Renal cortical epithelial cell (primary cell): Measurements from ENCODE around the gene RAB1B. TPM values are rescaled to one million over a fixed set of nuclear protein-coding genes. Genes with fewer than 3 reads are reported as not detected.

ENCODE experiments used
- DNase-seq: peaks from one replicate; pipeline ENCODE4 v3.0.0-alpha.2; 2011; ENCODE audit warnings: low read depth
- total RNA-seq: library from RNA; depleted of rRNA; stranded (reverse); fragments of >200 nt; gene quantifications from 2 replicates; pipeline ENCODE4 v1.2.3, GENCODE V29; 2014

RAB1B gene
- 87.3 and 140 TPM in 2 replicates for total RNA-seq

DNA sequence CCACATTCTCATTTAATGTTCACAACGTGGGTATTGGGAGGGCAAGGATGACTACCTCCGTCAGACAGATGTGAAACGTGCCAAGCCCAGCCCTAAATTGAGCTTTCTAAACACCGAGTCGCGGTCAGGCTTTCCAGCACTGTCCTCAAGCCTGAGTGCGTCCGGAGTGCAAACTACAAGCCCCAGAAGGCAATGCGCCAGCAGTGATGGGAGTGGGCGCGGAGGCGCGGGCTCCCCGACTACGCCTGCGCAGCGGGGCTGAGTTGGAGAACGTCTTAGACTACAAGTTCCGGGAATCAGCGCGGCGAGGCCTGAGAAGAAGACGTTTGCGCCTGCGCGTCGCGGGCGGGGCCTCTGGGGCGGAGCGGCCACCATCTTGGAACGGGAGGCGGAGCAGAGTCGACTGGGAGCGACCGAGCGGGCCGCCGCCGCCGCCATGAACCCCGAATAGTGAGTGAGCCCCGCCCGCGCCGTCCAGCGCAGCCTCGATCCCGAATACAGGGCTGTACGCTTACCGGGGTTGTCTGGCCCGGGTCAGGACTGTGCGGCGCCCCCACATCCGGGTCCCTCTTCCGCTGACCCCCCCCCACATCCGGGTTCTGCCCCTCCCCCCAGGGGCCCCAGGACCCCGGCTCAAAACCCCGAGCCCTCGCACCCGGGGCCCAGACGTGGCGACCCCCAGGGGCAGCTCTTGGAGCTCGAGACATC lies at the start of gene RAB1B:
Gene RAB1B (plus strand): TSS at position 396 of the 708 bp plus-strand sequence. CDS start 41 bp downstream, at position 437.
- peak; percentile 97 for DNase-seq

DNA sequence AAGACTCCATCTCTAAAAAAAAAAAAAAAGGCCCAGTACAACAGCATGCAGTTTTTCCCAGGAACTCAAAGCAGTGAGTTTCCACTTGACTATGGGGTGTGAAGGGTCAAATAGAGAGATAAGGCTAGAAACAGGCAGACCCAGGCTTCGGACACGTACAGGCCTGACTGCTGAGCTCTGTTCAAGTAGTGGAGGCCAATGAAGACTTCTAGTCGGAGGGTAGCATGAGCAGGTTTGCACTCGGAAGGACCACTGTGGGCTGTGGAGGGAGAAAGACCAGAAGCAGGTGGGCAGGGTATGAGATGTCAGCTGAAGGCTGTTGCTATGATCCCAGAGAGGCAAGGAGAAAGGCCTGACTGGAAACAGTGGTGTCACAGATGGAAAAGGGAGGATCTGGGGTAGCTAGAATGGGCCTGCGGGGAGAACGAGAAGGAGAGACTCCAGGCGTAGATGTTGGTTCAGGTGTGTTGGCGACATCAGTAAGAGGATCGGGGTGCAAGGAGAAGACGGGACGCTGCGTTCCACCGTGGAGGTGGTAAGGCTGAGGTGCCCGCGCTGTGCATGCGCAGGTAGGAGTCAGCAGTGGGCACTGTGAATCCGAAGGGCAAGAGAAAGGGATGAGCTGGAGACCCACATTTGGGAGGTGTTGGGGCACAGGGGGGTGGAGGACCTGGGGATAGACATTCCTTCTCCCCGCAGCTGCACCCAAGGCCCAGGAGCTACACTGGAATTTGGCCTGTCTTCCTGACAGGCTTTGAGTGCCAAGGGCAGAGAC lies 49.4 kb upstream of the RAB1B start:
- no peak for DNase-seq

DNA sequence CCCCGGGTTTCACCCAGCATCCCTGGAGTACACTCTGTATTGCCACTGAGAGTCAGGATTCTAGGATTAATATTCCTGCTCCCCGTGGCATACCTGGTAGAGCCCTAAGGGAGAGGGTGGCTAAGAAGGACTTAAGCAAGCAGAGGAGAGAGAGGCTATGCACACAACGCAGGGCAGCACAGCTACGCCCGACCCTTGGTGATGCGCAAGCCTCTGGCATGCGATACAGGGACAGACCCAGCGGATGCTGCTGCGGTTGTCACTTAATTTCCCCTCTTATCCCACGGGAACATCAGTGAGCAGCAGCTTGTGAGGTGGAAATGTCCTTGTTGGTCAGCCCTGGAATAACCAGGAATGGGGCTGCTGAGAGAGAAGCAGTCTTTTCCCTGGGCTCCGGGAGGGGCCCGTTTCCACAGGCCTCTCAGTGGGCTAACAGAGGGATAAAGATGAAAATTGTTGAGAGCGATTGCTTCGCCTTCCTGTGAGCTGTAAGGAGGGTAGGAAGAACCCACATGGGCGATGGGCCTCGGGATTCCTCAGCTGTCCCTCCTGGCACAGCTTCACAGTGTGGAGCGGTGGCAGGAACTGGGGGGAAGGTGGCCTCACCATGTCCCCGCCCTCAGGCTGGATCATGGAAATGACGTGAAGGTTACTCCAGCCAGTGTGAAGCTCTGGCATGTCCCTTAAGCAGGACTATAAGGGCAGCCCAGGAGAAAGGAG lies 48.4 kb upstream of the RAB1B start:
- DNase-seq: no peak

- DNase-seq: no peak
Observed at GRCh38 chr11:66220566-66220935, 47.9 kb upstream of the RAB1B start.

DNA sequence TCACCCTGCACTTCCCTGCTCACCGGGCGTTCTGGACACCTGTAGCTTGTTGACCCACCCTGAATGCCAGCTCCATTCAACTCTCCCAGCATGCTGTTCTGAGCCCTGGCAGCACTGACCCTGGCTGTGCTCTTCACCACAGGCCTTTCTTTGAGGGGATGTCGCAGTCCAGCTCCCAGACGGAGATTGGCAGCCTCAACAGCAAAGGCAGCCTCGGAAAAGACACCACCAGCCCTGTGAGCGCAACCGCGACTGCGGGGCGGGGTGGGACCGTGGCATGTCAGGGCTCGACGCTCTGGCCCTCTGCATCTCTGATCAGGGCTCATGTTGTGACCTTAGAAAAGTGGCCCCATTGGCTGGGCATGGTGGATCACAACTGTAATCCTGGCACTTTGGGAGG lies 47.4 kb upstream of the RAB1B start:
- no peak for DNase-seq

GRCh38 chr11:66221726-66222236 lies 46.7 kb upstream of the RAB1B start:
- DNase-seq: peak; percentile 7

GRCh38 chr11:66222358-66223149 lies 45.9 kb upstream of the RAB1B start:
- peak; percentile 89 for DNase-seq

GRCh38 chr11:66224226-66224855 lies 44.1 kb upstream of the RAB1B start:
- DNase-seq: no peak

- no peak for DNase-seq
Observed at GRCh38 chr11:66225066-66225465, 43.4 kb upstream of the RAB1B start.

GRCh38 chr11:66226101-66226500 lies 42.3 kb upstream of the RAB1B start:
- DNase-seq: no peak

DNA sequence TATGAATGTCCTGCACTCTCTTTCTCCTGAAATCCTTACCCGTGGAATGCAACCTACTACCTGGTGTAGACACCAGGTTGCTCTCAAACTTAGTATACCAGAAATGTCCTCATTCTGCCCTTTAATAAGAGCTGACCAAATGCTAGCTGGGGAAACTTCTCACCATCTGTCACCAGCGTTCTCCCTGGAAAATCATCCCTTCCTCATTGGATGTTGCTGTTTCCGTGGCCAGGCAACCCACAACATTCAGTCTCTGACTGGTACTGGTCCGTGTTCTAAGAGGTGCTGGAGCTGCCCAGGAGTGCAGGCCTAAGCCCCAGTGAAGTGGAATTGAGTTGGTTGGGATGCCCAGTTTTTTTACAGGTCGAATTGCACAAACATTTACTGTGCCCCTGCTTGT lies 40.7 kb upstream of the RAB1B start:
- DNase-seq: no peak

DNA sequence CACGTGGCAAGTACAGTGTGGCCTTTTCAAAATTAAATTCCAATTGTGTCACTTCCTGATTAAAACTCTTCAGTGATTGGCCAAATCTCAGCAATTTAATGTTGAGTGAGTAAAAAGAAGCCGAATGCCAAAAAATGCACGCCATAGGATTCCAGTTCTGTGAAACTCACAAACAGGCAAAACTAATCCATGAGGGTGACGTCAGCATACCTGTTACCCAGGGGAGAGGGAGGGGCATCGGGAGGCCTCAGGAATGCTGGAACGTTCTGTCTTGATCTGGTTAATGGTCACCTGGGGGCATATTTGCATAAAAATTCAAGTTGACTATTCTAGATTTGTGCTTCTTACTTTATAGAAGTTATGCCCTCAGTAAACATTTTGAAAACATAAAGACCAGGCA lies 39.9 kb upstream of the RAB1B start:
- peak; percentile 53 for DNase-seq

DNA sequence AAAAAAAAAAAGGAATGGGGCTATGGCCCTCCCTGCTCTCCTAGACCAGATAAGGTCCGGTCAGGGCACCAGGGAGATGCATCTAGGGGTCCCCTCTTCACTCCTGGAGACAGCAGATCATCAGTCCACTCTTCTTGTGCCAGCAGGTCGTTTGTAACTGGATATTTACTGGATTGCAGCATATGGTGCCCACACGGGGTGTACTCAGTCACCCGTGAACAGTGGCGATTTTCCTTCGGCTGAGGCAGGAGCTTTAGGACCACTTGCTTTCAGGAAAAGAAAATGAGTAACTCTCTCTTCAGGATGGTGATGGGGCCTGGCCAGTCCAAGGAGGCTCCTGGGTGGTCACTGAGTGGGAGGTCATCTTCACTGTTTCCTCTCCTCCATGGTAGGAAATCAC lies 38.3 kb upstream of the RAB1B start:
- DNase-seq: no peak

- DNase-seq: no peak
Observed at GRCh38 chr11:66230978-66231377, 37.5 kb upstream of the RAB1B start.

DNA sequence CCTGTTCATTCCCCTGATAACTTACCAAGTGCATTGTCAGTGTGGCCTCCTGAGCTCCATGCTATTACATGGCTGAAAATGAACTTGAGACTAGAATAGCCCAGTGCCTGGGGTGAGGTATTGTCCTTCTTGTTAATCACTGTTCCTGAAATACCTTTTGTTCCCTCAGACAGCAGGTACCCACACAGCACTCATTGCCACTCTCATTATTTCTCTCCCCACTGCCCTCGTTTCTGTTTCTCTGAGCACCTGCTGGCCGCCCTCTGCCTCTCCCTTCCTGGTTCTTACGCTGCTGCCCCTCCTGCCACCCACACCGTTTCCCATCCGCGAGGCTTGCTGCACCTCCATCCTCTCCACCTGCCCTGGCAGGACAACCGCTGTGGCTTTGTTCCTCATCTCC lies 36.9 kb upstream of the RAB1B start:
- no peak for DNase-seq

DNA sequence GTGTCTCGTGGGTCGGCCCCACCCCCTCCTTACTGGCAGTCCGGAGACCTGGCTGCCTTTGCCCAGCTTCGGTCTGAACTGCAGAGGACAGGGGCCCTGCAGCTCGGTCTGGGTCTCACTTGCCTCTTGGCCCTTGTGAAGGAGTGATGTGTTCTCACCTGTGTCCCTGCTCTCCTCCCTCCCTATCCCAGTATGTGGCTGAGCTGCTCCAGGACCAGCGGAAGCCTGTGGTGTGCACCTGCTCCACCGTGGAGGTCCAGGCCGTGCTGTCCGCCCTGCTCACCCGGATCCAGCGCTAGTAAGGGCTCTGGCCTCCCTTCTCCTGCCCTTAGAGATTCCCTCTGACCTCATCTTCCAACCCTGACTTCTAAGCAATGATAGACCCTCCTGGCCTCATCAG lies 35.7 kb upstream of the RAB1B start:
- DNase-seq: no peak

DNA sequence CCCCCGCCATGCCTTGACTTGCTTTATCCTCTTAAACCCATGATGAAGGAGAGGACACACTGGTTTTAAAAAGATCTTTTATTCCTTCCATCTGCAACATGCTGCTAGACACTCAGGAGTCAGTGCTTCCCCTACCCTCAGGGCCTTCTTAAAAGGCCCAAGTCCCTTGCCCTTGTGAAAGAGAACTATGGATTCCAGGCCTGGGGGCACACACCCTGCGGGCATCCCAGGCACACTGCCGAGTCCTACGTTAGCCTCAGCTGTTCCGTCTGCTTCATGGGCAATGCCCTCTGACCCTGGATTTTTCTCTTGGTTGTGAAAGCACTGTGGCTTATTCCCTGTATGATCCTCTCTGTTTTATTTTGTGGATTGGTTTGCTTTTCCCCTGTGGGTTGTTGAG lies 35.1 kb upstream of the RAB1B start:
- no peak for DNase-seq

DNA sequence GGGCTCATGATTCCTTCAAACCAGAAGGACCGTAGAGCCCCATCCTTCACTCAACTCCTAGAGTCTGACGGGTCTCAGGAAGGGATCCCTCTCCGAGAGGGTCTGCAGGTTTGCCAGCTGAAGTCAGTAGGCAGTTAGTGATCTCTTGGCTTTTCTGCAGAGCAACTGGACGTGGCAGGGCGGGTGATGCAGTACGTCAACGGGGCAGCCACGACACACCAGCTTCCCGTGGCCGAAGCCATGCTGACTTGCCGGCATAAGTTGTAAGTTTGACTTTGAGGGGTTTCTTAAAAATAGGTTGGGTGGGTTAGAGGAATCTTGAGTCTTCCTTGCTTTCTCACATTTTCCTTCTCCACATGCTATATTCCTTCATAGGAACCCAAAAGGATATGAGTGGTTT lies 33.3 kb upstream of the RAB1B start:
- no peak for DNase-seq

GRCh38 chr11:66237867-66238266 lies 30.6 kb upstream of the RAB1B start:
- DNase-seq: no peak

DNA sequence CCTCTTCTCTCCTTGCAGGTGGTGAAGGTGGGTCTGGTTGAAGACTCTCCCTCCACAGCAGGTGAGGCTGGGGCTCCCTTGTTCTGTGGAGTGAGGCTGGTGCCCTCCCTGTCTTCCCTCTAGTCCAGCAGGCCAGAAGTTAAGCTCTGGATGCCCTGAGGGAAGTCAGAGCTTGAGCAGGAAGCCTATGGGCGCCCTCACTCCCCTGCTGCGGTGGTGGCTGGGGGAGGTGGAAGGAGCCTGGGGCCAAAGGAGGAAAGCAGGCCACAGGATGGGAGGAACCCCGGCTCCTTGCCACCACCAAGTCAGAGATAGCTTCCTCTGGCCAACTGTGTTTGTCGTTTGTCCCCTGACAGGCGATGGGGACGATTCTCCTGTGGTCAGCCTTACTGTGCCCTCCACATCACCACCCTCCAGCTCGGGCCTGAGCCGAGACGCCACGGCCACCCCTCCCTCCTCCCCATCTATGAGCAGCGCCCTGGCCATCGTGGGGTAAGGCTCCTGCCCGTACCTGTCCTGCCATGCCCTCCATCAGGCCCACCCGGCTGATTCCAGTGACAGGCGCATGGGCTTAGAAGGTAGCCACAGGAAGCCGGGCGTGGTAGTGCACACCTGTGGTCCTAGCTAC lies 29.5 kb upstream of the RAB1B start:
- no peak for DNase-seq

- DNase-seq: no peak
Observed at GRCh38 chr11:66239511-66239910, 28.9 kb upstream of the RAB1B start.
